ENCODE measurements around the gene AFAP1.

The AFAP1 gene

DNA sequence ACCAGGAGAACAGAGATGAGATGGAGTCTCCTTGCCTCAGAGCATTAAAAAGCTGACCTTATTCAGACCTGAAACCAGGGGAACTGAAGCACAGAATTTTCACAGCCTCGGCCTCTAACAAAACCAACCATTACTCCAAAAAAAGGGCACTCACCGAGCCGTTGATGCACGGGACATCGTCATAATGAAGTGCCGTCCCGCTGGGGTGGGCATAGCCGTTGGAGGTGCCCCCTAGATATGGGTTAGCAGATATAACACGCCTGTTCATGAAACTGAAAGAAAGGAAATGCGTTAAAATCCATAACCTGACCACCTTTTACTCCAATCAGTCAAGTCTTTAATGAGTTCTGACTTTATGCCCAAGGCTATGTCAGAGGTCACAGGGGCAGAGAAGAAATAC, 153.6 kb downstream of the AFAP1 start:
- no peak for DNase-seq (ENCODE audit: low read depth in 2 of 2)

- DNase-seq (ENCODE audit: low read depth in 2 of 2): no peak
Measured at GRCh38 chr4:7785017-7785416, 154.6 kb downstream of the AFAP1 start.

GRCh38 chr4:7784131-7784870, 155.4 kb downstream of the AFAP1 start:
- DNase-seq (ENCODE audit: low read depth in 2 of 2): no peak

DNA sequence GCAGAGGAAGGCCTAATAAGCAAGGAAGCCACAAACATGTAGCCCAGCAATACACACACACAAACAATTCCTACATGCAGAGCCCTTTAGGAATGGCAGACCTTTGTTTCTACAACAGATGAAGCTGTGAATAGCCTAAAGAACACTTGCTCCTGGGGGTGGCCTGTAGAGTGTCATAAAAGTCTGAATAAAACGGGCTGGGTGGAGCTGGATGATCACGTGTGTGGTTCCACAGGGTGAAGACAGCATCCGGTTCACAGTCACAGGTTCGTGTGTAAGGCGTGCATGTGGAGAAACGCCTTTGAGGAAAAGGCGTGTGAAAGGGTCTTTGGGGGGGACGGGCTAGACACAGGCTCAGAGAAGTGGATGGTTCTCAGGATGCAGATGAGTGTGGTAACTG, 156.1 kb downstream of the AFAP1 start:
- no peak for DNase-seq (ENCODE audit: low read depth in 2 of 2)

DNA sequence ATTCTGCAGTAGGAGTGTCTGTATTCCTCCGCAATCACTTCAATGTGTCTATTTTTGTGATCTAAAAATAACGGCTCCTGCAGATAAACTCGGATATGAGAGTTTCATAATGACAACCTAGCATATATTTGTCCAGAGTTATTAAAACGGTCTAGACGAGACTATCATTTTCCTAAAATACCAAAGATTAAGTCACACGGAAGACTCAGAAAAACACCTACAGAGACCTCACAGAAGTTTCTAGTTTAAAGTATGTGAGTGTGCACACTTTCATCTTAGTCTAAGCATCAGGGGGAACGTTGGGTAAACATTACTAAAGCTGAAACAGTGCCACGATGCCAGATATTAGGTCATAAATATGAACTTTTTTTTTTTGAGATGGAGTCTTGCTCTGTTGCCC, 156.9 kb downstream of the AFAP1 start:
- no peak for DNase-seq (ENCODE audit: low read depth in 2 of 2)

GRCh38 chr4:7781993-7782392, 157.7 kb downstream of the AFAP1 start:
- no peak for DNase-seq (ENCODE audit: low read depth in 2 of 2)

DNA sequence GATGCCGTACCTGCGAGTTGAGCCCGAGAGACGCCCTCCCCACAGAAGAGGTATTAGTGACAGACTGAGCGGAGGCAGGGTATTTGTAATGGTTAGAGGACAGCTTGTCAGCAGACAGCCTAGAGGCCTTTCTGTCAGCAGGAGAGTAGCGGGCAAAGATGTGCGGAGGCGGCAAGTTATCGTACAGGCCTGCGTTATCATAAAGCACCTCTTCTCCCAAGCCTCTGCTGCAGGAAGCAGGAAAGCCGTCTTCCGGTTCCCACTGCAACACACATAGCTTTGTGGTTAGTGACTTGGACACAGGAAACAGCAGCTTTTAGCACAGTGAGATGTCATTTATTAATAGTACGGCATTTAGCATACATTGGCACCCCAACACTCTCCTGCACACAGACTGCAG, 158.3 kb downstream of the AFAP1 start:
- no peak for DNase-seq (ENCODE audit: low read depth in 2 of 2)

DNA sequence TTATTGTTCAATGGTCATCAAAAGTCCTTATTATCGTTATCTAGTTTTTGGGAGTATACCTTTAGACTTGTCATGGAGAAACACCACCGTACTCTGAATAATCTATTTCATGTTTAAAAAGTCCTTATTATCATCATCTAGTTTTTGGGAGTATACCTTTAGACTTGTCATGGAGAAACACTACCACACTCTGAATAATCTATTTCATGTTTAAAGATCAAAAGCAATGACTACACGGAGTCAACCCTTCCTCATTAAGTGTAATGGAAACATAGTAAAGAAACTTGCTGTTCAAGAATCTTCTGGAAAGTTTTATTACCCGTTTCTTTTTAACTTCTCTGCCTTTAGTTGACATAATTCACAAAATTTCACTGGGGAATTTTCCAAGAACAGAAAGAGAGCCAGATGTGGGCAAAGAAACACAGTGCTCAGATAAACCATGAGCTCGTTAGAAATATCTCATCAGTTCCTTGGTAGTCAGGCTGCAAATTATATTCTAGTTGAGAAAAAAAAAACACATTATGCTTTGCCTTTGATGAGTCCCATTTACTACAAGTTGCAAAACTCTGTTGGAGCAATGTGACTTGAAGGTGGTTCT, 158.8 kb downstream of the AFAP1 start:
- DNase-seq (ENCODE audit: low read depth in 2 of 2): no peak

DNA sequence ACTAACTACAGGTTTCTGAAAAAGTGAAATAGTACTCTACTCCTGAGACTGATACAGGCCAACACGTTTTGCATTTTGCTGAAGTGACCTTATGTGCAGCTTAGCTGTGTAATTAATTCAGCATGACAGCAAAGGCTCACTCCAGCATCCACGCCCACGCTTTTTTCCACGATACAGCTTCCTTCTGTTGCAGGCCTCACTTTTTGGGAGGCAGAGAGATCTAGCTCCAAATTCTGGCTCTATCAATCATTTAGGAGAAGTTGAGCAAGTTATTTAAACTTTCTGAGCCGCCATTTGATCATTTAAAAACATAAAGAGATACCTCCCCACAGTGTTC, 160.3 kb downstream of the AFAP1 start:
- DNase-seq (ENCODE audit: low read depth in 2 of 2): no peak

DNA sequence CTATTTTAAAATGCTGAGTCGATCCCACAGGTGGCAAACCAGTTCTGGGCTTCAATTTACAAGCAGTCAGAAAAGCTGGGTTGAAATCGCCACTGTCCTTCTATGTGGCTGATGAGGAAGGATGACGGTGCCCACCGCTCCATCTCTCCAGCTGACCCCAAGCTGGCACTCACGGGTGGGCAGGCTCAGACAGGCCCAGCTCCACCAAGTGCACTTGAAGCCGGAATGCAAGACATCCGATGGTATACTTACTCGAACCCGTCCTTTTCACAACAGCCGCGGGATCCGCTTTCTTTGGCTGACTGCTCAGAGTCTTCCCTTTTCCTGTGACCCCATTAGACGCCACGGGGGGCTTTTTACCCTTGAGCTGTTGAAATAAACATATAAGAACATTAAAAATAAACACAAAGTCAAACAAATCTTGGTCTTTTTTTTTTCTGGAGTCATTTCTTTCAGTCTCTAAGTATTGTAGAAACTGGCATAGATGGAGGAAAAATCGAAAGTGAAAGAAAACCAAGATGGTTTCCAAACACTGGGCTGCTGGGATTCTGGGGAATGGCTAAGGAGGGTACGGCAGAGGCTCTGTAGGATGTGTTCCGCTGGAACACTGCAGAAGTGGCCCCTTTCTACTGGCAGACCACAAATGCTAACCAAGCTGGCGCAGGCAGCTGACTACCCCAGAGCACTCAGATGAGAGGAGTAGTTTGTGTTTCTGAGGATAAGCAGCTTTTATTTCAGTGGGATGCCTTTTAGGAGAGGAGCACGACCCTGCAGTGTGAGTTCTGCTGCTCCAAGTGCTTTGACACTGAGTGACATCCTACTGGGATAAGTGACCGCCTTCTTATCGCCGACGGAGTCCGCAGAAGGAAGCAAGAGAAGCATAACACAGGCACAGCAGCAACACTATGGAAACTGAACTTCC, 160.9 kb downstream of the AFAP1 start:
- DNase-seq (ENCODE audit: low read depth in 2 of 2): no peak

DNA sequence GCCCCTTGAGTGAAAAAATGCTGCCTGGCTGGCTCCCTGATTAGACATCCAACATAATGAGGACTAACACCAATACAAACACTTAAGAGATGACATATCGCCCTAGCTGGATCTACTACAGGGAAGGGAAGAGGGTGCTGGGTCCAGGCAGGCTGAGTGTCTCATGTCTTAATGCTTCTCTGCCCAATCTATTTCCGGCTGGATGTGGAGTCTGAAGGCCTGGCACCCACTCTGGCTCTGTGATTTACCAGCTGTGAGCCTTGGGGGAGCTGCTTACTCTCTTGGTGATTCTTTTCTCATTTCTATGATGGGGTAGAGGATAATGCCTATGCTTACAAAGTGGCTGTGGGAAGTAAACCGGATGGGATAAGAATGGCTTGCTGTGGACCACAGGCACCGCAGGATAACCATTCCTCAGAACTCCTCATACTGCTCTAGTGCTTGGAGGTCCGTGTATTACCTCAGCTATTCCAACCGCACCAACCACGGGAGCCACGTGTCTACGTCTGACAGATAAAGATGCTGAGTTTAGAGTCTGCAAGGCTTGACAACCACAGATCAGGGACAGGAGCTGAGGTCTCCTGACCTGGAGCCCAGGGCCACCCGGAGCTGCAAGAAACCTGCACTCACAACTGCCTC, 161.7 kb downstream of the AFAP1 start:
- DNase-seq (ENCODE audit: low read depth in 2 of 2): no peak

GRCh38 chr4:7777017-7777710, 162.5 kb downstream of the AFAP1 start:
- DNase-seq (ENCODE audit: low read depth in 2 of 2): no peak

DNA sequence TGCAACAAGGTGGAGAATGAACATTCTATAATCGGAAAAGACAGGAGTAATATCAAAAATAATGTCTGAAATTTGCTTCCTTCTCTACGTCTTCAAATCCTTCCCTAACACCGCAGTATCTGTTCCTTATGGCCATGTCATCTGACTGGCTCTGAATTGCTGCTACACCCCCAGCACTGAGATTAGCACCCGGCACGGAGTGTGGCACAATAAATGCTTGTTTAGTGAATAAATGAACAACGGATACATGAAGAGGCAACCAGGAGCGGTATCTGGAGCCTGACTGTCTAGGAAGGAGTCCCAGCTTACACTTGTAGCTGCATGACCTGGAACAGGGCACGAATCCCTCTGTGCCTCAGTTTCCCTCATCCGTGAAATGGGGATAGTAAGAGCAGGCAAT, 164.3 kb downstream of the AFAP1 start:
- DNase-seq (ENCODE audit: low read depth in 2 of 2): no peak

DNA sequence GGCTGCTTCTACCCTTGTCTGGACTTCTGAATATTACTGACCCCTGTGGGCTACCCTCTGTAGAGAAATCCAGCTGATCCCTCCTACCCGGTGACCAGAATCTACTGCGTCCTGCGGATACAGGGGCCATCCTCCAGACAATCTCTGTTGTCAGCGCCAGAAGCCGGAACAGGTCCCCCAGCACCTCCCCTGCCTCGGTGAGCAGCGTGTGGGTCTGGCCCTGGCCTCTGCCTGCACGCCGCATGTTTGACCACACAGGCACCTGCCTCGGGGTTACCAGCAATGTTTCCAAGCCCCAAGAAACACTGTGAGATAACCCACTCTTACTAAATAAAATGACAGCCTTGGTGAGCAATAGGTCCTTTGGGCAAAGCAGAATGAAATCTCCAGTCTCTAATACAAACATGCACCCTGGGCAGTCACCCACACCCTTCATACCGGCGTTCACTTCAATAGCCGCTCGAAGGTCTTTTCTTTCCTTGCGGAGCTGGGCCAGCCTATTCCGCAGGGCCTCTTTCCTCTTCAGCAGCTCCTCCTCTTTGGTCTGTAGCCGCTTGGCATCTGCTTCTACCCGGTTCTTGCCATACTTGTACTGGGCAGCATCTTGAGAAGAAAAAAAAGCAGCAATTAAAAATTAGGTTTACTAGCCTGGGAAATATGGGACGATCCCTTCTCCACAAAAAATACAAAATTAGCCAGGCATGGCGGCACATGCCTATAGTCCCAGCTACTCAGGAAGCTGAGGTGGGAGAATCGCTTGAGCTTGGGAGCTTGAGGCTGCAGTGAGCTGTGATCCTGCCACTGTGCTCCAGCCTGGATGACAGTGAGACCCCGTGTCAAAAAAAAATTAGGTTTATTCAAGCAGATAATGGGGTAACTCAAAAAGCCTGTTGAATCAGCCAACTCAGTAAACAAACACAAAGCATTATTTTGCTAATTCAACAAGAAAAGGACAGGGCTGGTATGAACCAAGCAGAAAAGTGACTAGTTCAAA, 165.1 kb downstream of the AFAP1 start:
- DNase-seq (ENCODE audit: low read depth in 2 of 2): no peak

DNA sequence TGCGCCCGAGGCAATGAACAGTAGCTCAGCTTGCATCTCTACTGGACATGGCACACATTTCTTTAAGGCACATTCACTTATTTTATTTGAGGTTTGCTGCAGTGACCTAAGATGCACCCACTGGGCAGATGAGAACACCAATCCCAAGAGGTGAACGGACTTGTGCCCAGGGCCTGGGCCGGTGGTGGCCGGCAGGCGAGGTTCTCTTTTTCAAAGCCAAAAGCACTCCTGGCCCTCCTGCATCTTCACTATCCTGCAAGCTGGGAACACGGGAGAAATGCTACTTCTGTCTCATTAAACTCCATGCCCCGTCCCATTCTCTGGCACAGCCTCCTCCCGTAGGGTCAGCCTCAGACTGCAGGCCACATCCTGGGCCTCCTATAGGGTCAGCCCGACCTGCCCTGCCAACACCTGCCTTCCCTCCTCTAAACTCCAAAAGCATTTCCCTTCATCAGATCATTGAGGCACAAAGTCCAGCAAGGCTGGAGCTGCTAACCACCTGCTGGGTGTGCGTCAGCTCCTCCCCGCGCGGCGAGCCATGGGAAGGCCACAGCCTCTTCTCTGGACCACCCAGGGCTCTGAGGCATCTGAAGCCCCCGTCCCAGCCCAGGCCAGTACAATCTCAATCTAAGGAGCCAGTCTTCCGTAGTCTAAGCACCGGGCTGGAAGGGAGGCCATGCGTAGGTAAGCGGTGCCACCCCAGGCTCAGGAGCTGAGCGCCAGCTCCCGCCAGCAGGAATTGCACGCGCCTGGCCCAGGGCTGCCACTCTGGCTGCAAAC, 166.1 kb downstream of the AFAP1 start:
- no peak for DNase-seq (ENCODE audit: low read depth in 2 of 2)

DNA sequence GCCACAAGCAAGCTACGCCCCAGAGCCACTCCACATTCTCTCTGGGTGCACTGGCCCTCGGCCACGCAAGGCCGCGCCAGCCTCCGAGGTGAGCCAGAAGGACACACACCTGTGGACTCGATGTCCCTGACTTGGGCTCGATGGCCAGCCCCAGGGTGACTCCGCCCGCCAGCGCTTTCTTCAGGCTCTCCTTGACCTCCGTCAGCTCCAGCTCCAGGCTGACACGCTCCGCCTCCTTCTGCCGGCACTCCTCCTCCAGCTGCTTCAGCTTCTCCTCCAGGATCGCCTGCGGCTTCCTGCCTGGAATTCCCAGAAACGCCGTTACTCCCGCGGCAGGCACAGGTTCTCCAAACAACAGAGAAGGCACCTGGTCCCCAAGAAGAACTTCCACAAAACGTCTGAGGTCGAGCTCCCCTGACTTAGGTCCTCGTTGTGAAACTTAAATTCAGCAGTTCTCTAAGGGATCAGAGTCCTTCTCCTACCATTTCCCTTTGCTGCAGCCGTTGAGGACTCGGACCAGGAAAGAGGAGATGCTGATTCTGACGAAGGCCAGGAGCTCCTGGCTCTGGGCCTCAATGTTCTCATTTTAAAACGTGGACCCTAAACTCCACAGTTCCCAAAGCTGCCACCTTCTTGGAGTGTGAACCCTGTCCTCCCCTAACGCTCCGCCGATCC, 166.8 kb downstream of the AFAP1 start:
- no peak for DNase-seq (ENCODE audit: low read depth in 2 of 2)

DNA sequence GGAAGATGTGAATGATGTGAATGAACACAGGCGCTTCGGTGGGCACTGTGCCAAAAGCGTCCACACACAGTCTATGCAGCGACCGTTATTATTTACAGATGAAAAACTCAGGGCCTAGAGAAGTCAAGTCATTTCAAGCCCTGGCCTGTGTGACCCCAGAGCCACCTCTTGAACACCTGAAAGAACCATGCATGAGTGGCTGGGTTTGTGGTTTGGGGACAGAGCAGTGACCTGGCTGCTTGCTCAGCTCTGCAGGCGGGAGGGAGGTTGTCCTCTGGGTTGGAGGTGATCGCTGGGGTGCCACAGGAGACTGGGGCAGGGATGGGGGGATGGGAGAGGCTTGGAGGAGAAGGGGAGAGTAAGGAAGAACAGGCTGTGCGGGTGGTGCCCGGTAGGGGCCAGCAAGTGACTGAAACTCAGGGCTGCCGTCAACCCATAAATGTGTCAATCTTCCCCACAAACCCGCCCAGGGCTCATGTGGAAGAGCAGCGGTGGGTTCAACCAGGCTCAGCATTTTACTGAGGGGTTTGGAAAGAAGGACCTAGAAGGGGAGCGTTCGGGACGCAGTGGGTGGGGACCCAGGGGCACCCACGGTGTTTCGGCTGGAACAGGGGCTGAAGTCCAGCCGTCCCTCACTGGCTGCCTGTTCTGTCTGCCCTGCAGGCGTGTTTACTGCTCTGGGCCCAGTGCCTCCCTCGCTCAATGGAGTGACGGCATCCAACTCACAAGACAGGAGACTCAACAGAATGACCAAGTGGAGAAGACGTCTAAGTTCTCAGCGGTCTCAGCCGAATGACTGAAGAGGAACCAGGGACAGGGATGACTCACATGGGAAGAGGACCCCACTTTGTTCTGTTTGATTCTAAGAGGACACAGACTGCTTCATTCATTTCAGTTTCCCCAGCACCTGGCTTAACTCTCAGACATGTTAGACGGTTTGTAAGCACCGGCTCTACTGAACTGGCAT, 167.8 kb downstream of the AFAP1 start:
- DNase-seq (ENCODE audit: low read depth in 2 of 2): no peak

DNA sequence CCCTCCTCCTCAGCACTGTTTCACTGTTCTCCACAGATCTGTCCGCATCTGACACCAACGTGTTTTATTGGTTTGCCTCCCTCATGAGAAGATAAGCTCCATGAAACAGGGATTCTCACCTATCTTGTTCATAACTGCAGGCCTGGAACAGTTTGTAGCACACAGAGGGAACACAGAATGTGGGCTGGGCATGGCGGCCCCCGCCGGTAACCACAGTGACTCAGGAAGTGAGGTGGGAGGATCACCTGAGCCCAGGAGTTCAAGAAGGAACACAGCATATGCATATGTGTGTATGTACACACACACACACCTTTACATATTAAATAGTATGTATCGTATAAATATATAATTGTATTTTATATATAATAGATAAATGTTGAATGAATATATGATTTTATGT, 168.6 kb downstream of the AFAP1 start:
- DNase-seq (ENCODE audit: low read depth in 2 of 2): peak in 1 of 2 donors; percentile 22

Data from stimulated activated CD8-positive, alpha-beta memory T cell treated with anti-CD3 and anti-CD28 coated beads, Interleukin-15, amount 100 ng/mL, for 48 hours (primary cell).